KOPT-K1 (cell line): ENCODE results near the gene MORN1.

ENCODE experiments used
- H3K27ac ChIP-seq: fragments of 200-600 bp; sonication (generic); 2 replicates; pipeline ENCODE4 v1.5.1; 2016; ENCODE audit warnings: antibody characterized with exemption, mild to moderate bottlenecking, low read depth, low read length; ENCODE audit not compliant: poor library complexity, severe bottlenecking
- H3K36me3 ChIP-seq: fragments of 200-600 bp; sonication (generic); 2 replicates; pipeline ENCODE4 v1.5.1; 2017; ENCODE audit warnings: antibody characterized with exemption, mild to moderate bottlenecking, low read length, moderate library complexity; ENCODE audit not compliant: insufficient read depth
- H3K9me3 ChIP-seq: fragments of 200-600 bp; sonication (generic); 2 replicates; pipeline ENCODE4 v1.5.1; 2017; ENCODE audit warnings: antibody characterized with exemption, low read length, mild to moderate bottlenecking; ENCODE audit not compliant: insufficient read depth, poor library complexity, severe bottlenecking

MORN1 gene

DNA sequence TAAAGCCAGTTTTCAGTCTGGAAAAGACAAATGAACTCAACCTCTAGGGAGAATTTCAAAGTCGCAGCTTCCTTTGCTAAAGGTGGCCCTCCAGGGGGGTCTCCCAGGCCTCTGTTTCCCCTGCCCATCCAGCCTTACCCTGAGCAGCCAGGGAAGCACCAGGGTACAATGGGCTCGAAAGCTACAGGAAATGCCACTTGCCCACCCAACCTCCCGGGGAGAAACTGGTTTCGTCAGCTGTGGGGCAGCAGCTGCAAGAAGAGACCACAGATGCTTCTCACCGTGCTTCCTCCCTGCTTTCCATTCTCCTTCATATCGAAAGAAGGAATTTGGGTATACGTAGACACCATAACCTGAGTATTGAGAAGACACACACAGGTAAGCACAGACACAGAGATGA lies 1.7 kb downstream of the MORN1 start:
- no peak overlapping the region for H3K27ac ChIP-seq
- peaks cover 20% of the 10 kb centered on the region for H3K36me3 ChIP-seq
- no peaks in the 10 kb centered on the region for H3K9me3 ChIP-seq

GRCh38 chr1:2388004-2388913 lies 3.1 kb downstream of the MORN1 start:
- Histone ChIP-seq H3K36me3 (peaks cover 6% of the 10 kb centered on the region; the same call in 1 of the 2 replicates), H3K27ac (no peak overlapping the region), H3K9me3 (no peaks in the 10 kb centered on the region)

GRCh38 chr1:2386636-2387611 lies 4.4 kb downstream of the MORN1 start:
- Histone ChIP-seq H3K9me3 (no peaks in the 10 kb centered on the region), H3K27ac (no peak overlapping the region), H3K36me3 (no peaks in the 10 kb centered on the region)

DNA sequence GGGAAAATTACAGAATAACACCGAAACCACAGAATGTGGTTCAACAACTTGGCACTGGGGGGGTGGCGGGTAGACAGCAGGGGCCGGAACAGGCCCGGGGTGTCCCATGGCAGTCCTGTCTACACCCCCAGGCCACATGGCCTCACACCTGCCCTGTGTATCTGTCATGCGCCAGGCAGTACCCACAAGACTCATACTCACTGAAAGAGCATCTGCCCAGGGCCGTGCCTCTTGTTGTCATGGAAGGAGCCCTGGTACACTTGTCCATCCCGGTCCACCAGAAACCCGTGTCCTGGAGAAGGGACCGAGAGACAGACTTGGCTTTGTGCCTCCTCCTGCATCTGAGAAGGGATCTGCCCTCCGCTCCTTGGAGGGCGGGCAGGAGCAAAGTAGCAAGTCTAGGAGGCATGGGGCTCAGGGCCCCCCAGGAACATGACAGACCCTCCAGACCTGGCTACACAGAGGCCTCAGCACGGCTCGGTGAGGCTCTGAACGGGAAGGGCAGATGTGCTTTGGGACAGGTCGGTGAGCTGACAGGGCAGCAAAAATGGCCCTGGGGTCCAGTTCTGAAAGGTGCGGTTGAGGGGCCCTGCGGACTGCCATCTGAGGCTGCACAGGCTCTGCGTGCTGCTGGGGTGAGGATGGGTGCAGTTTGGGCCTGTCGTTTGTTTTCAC lies 5.6 kb downstream of the MORN1 start:
- Histone ChIP-seq H3K27ac (no peak overlapping the region), H3K9me3 (no peaks in the 10 kb centered on the region), H3K36me3 (no peaks in the 10 kb centered on the region)

DNA sequence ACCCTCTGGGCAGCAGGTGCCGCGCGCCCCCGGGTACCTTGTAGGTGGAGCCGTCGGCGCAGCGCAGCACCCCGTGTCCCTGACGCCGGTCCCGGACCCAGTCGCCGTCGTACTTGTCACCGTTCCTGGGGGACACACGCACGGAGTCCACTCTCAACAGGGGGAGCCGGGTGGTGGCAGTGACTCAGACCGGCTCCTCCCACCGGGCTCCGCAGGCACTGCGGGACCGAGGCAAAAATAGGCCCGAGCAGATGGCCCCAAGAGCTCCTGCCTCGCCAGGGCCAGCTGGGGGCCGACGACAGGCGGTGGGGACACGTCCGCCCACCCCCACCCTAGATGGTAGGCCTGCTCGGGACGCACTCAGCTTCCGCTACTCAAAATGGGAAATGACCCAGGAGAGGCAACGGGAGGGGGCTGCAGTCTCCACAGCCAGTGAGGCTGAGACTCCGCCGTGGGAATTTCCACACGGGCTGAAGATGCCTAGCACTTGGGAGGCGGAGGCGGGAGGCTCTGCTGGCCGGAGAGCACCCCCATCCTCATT lies 6.3 kb downstream of the MORN1 start:
- Histone ChIP-seq H3K36me3 (no peaks in the 10 kb centered on the region), H3K9me3 (no peaks in the 10 kb centered on the region), H3K27ac (no peak overlapping the region)

- Histone ChIP-seq H3K9me3 (no peaks in the 10 kb centered on the region), H3K36me3 (no peaks in the 10 kb centered on the region)
These were observed 7.1 kb downstream of the MORN1 start for GRCh38 chr1:2384130-2384860.

GRCh38 chr1:2383576-2383975 lies 7.8 kb downstream of the MORN1 start:
- no peaks in the 10 kb centered on the region for H3K9me3 ChIP-seq
- H3K27ac ChIP-seq = no peak overlapping the region
- no peaks in the 10 kb centered on the region for H3K36me3 ChIP-seq

More at GRCh38 chr1:2384130-2384860, 7.1 kb downstream of the MORN1 start:
- no peak overlapping the region for H3K27ac ChIP-seq

DNA sequence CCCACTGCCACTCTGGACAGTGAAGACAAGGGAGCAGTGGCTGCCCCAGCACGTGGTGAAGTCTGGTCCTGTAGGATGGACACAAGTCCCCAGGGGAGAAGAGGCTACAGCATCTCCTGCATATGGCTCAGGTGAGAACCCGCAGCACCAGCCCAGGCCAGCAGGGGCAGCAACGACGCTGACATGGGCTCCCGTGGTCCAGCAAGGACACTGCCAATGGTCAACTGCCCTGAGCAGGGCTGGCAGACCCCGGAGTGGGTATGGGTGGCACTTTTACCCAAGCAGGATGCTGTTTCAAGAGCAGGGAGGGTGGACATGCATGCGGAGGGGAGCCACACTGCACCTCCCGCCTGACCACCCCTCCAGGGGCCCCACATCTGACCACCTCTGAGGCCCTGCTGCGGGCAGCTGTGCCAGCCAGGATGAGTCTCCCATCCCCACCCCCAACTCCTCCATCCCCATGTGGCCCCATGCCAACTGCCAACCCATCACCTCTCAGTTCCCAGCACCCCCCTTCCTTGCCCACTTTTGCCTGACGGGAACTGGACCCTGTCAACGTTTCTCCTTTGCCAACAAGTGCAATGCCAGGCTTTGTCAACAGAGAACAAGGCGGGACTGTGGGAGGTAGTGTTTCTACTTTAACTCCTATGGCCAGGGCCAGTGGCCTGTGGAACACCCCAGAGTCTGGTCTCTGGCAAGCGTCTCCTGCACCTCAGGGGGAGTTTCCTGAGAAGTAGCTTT lies 8.6 kb downstream of the MORN1 start:
- H3K36me3 ChIP-seq = no peaks in the 10 kb centered on the region
- H3K9me3 ChIP-seq = no peaks in the 10 kb centered on the region
- H3K27ac ChIP-seq = no peak overlapping the region

GRCh38 chr1:2381741-2382620 lies 9.4 kb downstream of the MORN1 start:
- no peak overlapping the region for H3K27ac ChIP-seq
- H3K9me3 ChIP-seq = no peaks in the 10 kb centered on the region
- H3K36me3 ChIP-seq = no peaks in the 10 kb centered on the region

GRCh38 chr1:2380816-2381591 lies 10.3 kb downstream of the MORN1 start:
- Histone ChIP-seq H3K9me3 (no peaks in the 10 kb centered on the region), H3K36me3 (no peaks in the 10 kb centered on the region), H3K27ac (no peak overlapping the region)

DNA sequence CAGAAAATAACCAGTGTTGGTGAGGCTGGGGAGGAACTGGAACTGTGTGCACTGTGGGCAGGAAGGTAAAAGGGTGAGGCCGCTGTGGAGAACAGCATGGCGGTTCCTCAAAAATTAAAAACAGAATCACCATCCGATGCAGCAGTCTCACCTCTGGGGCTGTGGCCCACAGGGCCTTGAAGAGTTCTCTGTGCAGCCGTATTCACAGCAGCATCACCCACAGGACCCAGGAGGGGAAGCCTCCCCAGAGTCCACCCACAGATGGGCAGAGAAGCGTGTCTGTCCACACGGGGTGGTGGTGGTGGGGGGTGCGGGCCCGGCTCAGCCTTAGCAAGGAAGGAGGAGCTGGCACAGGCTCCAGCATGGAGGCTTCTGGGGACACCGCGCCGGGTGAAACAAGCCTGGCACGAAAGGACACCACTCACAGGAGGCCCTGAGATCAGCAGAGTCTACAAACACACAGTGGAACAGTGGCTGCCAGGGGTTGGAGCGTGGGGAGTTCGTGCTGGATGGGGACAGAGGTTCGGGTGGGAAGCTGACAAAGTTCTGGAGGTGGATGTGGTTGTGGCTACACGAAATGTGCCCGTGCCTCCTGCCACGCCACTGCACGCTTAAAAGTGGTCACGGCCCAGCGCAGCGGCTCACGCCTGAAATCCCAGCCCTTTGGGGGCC lies 11.5 kb downstream of the MORN1 start:
- no peak overlapping the region for H3K27ac ChIP-seq
- no peaks in the 10 kb centered on the region for H3K36me3 ChIP-seq

More for the DNA sequence above, 11.5 kb downstream of the MORN1 start:
- no peaks in the 10 kb centered on the region for H3K9me3 ChIP-seq
